Measurements from ENCODE around the gene IRS1. TPM values are rescaled to one million over a fixed set of nuclear protein-coding genes. Genes with fewer than 3 reads are reported as not detected.

The IRS1 gene
- total RNA-seq, 1 experiment from 2014 or later = 38.8 TPM

GRCh38 chr2:226776104-226776503 is 23.5 kb downstream of the IRS1 start:
- DNase-seq = no peak
- Histone ChIP-seq H4K20me1 (ENCODE audit: low read length) (0 out of 2 replicates have a peak, but pooled peaks cover 11% of the 10 kb centered on the region), H3K9me2 (replicated peaks; ENCODE audit: low read length) (no peaks in the 10 kb centered on the region), H3K9me3 (ENCODE audit: low read length) (no peaks in the 10 kb centered on the region), H3K79me2 (ENCODE audit: low read length) (peaks cover 93% of the 10 kb centered on the region), H3K9ac (ENCODE audit: low read length) (no peak overlapping the region), H3K4me3 (ENCODE audit: low read length) (no peak overlapping the region), H3K4me1 (ENCODE audit: insufficient read depth, low read length) (peaks cover 12% of the 10 kb centered on the region; the same call in 1 of the 2 replicates), H3K27me3 (ENCODE audit: low read length) (no peaks in the 10 kb centered on the region), H3K36me3 (ENCODE audit: low read depth, low read length) (peaks cover 35% of the 10 kb centered on the region), H3K4me2 (ENCODE audit: low read length) (no peak overlapping the region), H3F3A (ENCODE audit: low read length, unreplicated experiment) (no peaks in the 10 kb centered on the region), H2AFZ (ENCODE audit: low read length) (no peak overlapping the region), H3K27ac (ENCODE audit: low read length) (no peak overlapping the region)
- ATAC-seq = no peak
- intact Hi-C loops (cut with micrococcal nuclease) = loop anchor here (5.0 kb wide), 1 partner anchor 34 kb away; no protein-coding TSS in a partner anchor
- no TSS peak for BruUV-seq (replicated peaks)
- ChIA-PET CTCF (no interaction called here), POLR2A (ENCODE audit: unreplicated experiment) (no interaction called here)
- TF ChIP-seq CTCF (conservative IDR thresholded peaks at IDR 0.05; ENCODE audit: low read depth, low read length) (no peak), EZH2 (IDR thresholded peaks at IDR 0.05; ENCODE audit: low read length, unreplicated experiment) (no peak), EZH2phosphoT487 (IDR thresholded peaks at IDR 0.05; ENCODE audit: borderline replicate concordance, low read length) (no peak)

- Histone ChIP-seq H3K4me1 (ENCODE audit: insufficient read depth, low read length) (peaks cover 12% of the 10 kb centered on the region; the same call in 1 of the 2 replicates), H3F3A (ENCODE audit: low read length, unreplicated experiment) (no peaks in the 10 kb centered on the region), H3K9ac (ENCODE audit: low read length) (no peak overlapping the region), H3K27me3 (ENCODE audit: low read length) (no peaks in the 10 kb centered on the region), H2AFZ (ENCODE audit: low read length) (no peak overlapping the region), H3K9me3 (ENCODE audit: low read length) (no peaks in the 10 kb centered on the region), H4K20me1 (ENCODE audit: low read length) (0 out of 2 replicates have a peak, but pooled peaks cover 11% of the 10 kb centered on the region), H3K79me2 (ENCODE audit: low read length) (peaks cover 95% of the 10 kb centered on the region), H3K36me3 (ENCODE audit: low read depth, low read length) (peaks cover 41% of the 10 kb centered on the region), H3K4me2 (ENCODE audit: low read length) (no peak overlapping the region), H3K9me2 (replicated peaks; ENCODE audit: low read length) (no peaks in the 10 kb centered on the region), H3K27ac (ENCODE audit: low read length) (no peak overlapping the region), H3K4me3 (ENCODE audit: low read length) (no peak overlapping the region)
- POLR2A ChIA-PET (ENCODE audit: unreplicated experiment) = interaction anchor here (0.5 to 0.7 kb wide), 2 partner anchors 14 to 501 kb away, joined by 5 to 8 read pairs; no protein-coding TSS in a partner anchor
- intact Hi-C loops (cut with micrococcal nuclease) = loop anchor here (5.0 kb wide), 1 partner anchor 33 kb away; no protein-coding TSS in a partner anchor
- CTCF ChIA-PET = no interaction called here
- no TSS peak for BruUV-seq (replicated peaks)
- no peak for TF ChIP-seq EZH2phosphoT487 (IDR thresholded peaks at IDR 0.05; ENCODE audit: borderline replicate concordance, low read length)
- TF ChIP-seq CTCF (conservative IDR thresholded peaks at IDR 0.05; ENCODE audit: low read depth, low read length) = no peak
- no peak for TF ChIP-seq EZH2 (IDR thresholded peaks at IDR 0.05; ENCODE audit: low read length, unreplicated experiment)
- DNase-seq (no peak), ATAC-seq (no peak)
These were observed 24.5 kb downstream of the IRS1 start for GRCh38 chr2:226775032-226775509.

GRCh38 chr2:226773291-226773690 is 26.3 kb downstream of the IRS1 start:
- H4K20me1 ChIP-seq (ENCODE audit: low read length) = 0 out of 2 replicates have a peak, but pooled peaks cover 5% of the 10 kb centered on the region
- no peaks in the 10 kb centered on the region for H3K9me2 ChIP-seq (replicated peaks; ENCODE audit: low read length)
- intact Hi-C loops (cut with micrococcal nuclease) = no loop called here
- peaks cover 12% of the 10 kb centered on the region; the same call in 1 of the 2 replicates for H3K4me1 ChIP-seq (ENCODE audit: insufficient read depth, low read length)
- CTCF ChIA-PET = no interaction called here
- BruUV-seq (replicated peaks) = no TSS peak
- H3K9me3 ChIP-seq (ENCODE audit: low read length) = no peaks in the 10 kb centered on the region
- H3K4me3 ChIP-seq (ENCODE audit: low read length) = no peak overlapping the region
- H3K9ac ChIP-seq (ENCODE audit: low read length) = no peak overlapping the region
- peaks cover 47% of the 10 kb centered on the region for H3K36me3 ChIP-seq (ENCODE audit: low read depth, low read length)
- H3K27me3 ChIP-seq (ENCODE audit: low read length) = no peaks in the 10 kb centered on the region
- no peak overlapping the region for H2AFZ ChIP-seq (ENCODE audit: low read length)
- TF ChIP-seq EZH2phosphoT487 (IDR thresholded peaks at IDR 0.05; ENCODE audit: borderline replicate concordance, low read length) (no peak), CTCF (conservative IDR thresholded peaks at IDR 0.05; ENCODE audit: low read depth, low read length) (no peak), EZH2 (IDR thresholded peaks at IDR 0.05; ENCODE audit: low read length, unreplicated experiment) (no peak)
- ATAC-seq = no peak
- H3K27ac ChIP-seq (ENCODE audit: low read length) = no peak overlapping the region
- H3K79me2 ChIP-seq (ENCODE audit: low read length) = peaks cover 96% of the 10 kb centered on the region
- H3K4me2 ChIP-seq (ENCODE audit: low read length) = no peak overlapping the region
- DNase-seq = no peak
- no peaks in the 10 kb centered on the region for H3F3A ChIP-seq (ENCODE audit: low read length, unreplicated experiment)
- POLR2A ChIA-PET (ENCODE audit: unreplicated experiment) = interaction anchor here (0.7 kb wide), 1 partner anchor 19 kb away, joined by 3 read pairs; no protein-coding TSS in a partner anchor

Data from PC-3 (cell line).